Chondrocyte (in vitro differentiated cells): ENCODE data around the gene SOHLH1. TPM values are rescaled to one million over a fixed set of nuclear protein-coding genes. Genes with fewer than 3 reads are reported as not detected.

Experiments
- DNase-seq: peaks from one replicate; pipeline ENCODE4 v3.0.0; 2021; ENCODE audit warnings: mixed read lengths, low spot score
- H3K27ac Mint-ChIP-seq: one replicate; pipeline ENCODE4 v1.8.0; 2021; ENCODE audit warnings: mild to moderate bottlenecking, moderate library complexity, mixed read lengths; ENCODE audit not compliant: unreplicated experiment
- H3K27me3 Mint-ChIP-seq: 2 replicates; pipeline ENCODE4 v1.8.0; 2021; ENCODE audit warnings: low read depth, mixed read lengths
- H3K36me3 Mint-ChIP-seq: 2 replicates; pipeline ENCODE4 v1.8.0; 2021; ENCODE audit warnings: low read depth, mixed read lengths
- H3K4me1 Mint-ChIP-seq: 2 replicates; pipeline ENCODE4 v1.8.0; 2021; ENCODE audit warnings: low read depth, mild to moderate bottlenecking, mixed read lengths
- H3K4me3 Mint-ChIP-seq: one replicate; pipeline ENCODE4 v1.8.0; 2021; ENCODE audit warnings: mild to moderate bottlenecking, moderate library complexity, mixed read lengths; ENCODE audit not compliant: unreplicated experiment
- H3K9me3 Mint-ChIP-seq: 2 replicates; pipeline ENCODE4 v1.8.0; 2021; ENCODE audit warnings: low read depth, mixed read lengths
- total RNA-seq: library from RNA; stranded (reverse); gene quantifications from 3 replicates; pipeline ENCODE4 v1.2.1, GENCODE V29; 2021
- TF ChIP-seq, protein P1 (sequence below): fragments of 200-600 bp; sonication (generic); IDR thresholded peaks from 2 replicates; pipeline ENCODE4 v1.5.0; 2021; ENCODE audit warnings: antibody characterized with exemption, mild to moderate bottlenecking, moderate library complexity

The SOHLH1 gene
- total RNA-seq, 1 donor from 2014 or later: not detected

DNA sequence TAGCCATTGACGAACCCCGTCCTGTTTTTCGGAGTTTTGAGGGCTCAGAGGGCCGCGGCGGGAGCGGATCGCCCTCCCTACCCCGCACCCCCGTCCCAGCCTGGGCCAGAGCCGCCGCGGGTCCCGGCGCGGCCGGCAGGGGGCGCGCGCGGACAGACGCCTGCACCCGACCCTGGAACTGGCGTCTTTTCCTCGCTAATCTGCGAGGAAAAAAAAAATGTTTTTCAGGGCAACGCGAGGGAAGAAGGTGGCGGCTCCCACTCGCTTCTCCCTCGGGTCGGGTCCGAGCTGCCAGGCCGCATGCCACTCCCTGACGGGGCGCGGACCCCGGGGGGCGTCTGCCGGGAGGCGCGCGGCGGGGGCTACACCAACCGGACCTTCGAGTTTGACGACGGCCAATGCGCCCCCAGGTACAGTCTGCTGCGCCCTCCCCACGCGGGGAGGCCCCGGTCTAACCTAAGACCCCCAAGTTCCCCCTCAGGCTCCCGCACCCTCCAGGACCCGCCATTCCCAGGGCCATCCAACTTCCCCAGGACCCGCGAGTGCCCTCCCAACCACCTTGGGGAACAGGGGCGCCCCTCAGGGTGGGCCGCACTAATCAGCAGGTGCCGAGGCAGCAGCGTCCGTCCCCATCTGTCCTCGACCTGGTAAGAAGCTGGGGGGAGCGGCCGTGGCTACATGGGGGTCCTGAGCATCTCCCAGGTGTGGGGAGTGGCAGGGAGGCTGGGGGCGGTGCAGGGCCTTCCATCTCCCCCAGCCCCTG, 2.9 kb upstream of the SOHLH1 start, which contains the start of gene KCNT1:
Gene KCNT1 (plus strand): TSS at position 227 of the 763 bp plus-strand sequence. CDS start 74 bp downstream, at position 301.
- Mint-ChIP-seq H3K4me3 (no peak within 1 kb of the TSS), H3K4me1 (peaks cover 3% of the 10 kb centered on the region), H3K36me3 (no peaks in the 10 kb centered on the region), H3K9me3 (no peaks in the 10 kb centered on the region), H3K27me3 (peaks cover 4% of the 10 kb centered on the region), H3K27ac (no peak within 1 kb of the TSS)
- no peak for DNase-seq
- TF ChIP-seq, protein P1, sequence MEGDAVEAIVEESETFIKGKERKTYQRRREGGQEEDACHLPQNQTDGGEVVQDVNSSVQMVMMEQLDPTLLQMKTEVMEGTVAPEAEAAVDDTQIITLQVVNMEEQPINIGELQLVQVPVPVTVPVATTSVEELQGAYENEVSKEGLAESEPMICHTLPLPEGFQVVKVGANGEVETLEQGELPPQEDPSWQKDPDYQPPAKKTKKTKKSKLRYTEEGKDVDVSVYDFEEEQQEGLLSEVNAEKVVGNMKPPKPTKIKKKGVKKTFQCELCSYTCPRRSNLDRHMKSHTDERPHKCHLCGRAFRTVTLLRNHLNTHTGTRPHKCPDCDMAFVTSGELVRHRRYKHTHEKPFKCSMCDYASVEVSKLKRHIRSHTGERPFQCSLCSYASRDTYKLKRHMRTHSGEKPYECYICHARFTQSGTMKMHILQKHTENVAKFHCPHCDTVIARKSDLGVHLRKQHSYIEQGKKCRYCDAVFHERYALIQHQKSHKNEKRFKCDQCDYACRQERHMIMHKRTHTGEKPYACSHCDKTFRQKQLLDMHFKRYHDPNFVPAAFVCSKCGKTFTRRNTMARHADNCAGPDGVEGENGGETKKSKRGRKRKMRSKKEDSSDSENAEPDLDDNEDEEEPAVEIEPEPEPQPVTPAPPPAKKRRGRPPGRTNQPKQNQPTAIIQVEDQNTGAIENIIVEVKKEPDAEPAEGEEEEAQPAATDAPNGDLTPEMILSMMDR: peak; percentile 97

DNA sequence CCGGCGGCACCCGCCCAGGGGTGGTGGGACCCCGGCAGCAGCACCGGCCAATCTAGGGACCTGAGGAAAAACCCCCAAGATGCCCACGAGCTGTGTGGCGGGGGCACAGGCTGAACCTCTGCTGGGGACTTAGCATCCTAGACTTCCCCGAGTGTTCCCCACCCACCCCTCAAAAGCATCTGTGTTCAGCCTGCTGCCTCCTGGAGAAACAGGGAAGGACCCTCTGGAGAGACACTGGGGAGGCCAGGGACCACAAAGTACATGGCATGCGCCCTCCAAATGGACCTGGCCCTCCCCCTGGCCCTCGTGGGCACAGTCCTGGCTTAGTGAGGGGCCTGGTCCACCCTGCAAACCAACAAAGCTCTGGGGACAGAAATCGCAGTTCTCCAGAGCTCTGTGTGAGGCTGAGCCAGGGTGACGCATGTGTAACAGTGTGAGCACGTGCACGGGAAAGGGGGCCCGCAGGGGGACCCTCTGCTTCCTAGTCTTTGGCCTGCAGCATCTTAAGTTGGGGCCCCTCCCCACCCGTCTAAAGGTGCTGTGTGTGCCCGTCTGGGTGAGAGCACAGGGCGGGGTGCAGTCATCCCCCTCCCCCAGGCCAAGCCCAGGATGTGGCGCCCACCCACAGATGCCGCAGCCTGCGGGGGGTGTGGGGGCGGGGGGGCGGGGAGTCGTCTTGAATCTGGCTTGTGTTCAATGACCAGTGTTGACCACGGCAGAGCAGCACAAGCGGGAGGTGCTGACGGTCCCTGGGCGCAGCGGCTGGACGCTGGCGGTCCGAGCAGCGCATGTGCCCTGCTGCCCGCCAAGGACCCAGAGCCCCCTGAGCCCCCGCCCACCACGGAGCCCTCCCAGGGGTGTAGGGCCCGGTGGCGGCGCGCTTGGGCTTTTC, 2.0 kb upstream of the SOHLH1 start:
- H3K9me3 Mint-ChIP-seq: no peaks in the 10 kb centered on the region
- DNase-seq: no peak
- peaks cover 3% of the 10 kb centered on the region for H3K4me1 Mint-ChIP-seq
- no peak overlapping the region for H3K27ac Mint-ChIP-seq
- H3K36me3 Mint-ChIP-seq: no peaks in the 10 kb centered on the region
- H3K27me3 Mint-ChIP-seq: peaks cover 6% of the 10 kb centered on the region
- H3K4me3 Mint-ChIP-seq: no peak overlapping the region
- TF ChIP-seq, protein P1: no peak

DNA sequence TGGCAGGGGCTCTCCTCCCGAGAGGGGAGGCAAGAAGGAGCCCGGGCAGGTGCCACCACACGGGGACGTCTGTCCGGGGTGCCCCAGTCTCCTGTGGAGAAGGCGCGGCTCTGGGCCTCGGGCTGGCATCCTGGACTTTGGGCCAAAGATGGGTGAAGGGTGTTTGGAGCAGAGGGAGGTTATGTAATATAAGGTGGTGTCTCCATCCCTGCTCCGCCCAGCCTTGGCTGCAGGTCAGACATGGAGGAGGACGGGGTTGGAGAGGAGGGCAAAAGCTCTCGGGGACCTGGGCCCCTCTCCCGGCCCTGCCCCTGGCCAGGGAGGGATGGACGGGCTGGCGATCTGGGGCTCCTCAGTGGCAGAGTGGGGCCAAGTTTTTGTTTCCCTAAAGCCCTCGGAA, 1.2 kb upstream of the SOHLH1 start:
- peaks cover 9% of the 10 kb centered on the region for H3K27me3 Mint-ChIP-seq
- no peaks in the 10 kb centered on the region for H3K36me3 Mint-ChIP-seq
- no peak for DNase-seq
- no peak overlapping the region for H3K4me3 Mint-ChIP-seq
- TF ChIP-seq, protein P1: no peak
- no peak overlapping the region for H3K27ac Mint-ChIP-seq
- H3K4me1 Mint-ChIP-seq: peaks cover 3% of the 10 kb centered on the region
- no peaks in the 10 kb centered on the region for H3K9me3 Mint-ChIP-seq

DNA sequence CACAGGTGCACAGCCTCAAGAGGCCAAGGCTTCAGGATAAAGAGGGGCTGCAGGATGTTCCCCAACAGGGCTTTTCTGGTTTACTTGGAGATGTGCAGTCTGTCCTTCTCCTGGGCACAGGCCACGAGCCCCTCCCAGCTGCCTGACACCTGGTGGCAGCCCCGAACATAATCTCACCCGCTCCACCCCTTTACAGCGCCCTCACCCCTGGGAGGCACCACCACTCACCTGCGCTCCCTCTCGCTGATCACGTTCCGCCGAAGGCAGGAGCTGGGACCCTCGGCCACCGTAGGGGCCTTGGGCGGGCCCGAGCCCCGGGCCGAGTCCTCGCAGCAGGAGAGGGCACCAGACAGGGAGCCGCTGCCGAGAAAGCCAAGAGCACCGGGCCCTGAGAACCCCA, 514 bp downstream of the SOHLH1 start:
- no peak for DNase-seq
- TF ChIP-seq, protein P1: peak; percentile 6
- no peaks in the 10 kb centered on the region for H3K36me3 Mint-ChIP-seq

DNA sequence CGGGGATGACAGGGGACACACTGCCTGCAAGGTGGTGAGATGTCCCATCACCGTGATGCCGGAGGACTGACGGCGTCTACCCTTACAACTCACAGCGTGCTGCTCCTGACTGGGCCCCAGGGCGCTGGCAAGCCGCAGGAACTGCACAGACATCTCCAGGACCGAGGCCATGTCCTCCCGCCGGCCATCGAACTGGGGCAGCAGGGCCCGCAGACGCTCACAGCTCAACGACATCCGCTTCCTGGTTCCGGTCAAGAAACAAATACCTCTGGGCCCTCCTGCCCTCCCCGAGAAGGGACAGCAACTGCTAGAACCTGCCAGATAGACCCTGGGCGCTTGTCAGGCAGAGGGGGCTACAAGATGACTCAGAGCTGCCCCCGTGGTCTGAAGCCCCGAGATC, 1.0 kb downstream of the SOHLH1 start:
- H3K27ac Mint-ChIP-seq: no peak overlapping the region
- H3K27me3 Mint-ChIP-seq: peaks cover 19% of the 10 kb centered on the region
- no peaks in the 10 kb centered on the region for H3K4me1 Mint-ChIP-seq
- H3K4me3 Mint-ChIP-seq: no peak overlapping the region
- no peaks in the 10 kb centered on the region for H3K36me3 Mint-ChIP-seq
- TF ChIP-seq, protein P1: no peak
- no peak for DNase-seq
- H3K9me3 Mint-ChIP-seq: no peaks in the 10 kb centered on the region

More for the DNA sequence above, 514 bp downstream of the SOHLH1 start:
- Mint-ChIP-seq H3K27ac (no peak overlapping the region), H3K4me1 (no peaks in the 10 kb centered on the region), H3K4me3 (no peak overlapping the region), H3K9me3 (no peaks in the 10 kb centered on the region), H3K27me3 (peaks cover 13% of the 10 kb centered on the region)
